Smooth muscle cell (in vitro differentiated cells): ENCODE results near the gene ADD1. TPM values are rescaled to one million over a fixed set of nuclear protein-coding genes. Genes with fewer than 3 reads are reported as not detected.

Experiments
- DNase-seq: peaks from one replicate; lab custom pipeline; 2025; ENCODE audit not compliant: unreplicated experiment; lab: John Stamatoyannopoulos, UW
- H2AFZ ChIP-seq: fragments of 200-600 bp; sonication (generic); 2 replicates; pipeline ENCODE4 v1.6.0; 2016; ENCODE audit warnings: antibody characterized with exemption, low read depth, mild to moderate bottlenecking
- H3F3A ChIP-seq: fragments of 200-600 bp; sonication (generic); 2 replicates; pipeline ENCODE4 v1.6.0; 2017; ENCODE audit warnings: antibody characterized with exemption, low read depth
- H3K27ac ChIP-seq: fragments of 200-600 bp; sonication (generic); 2 replicates; pipeline ENCODE4 v1.5.1; 2016; ENCODE audit warnings: low read depth, mild to moderate bottlenecking
- H3K27me3 ChIP-seq: fragments of 200-600 bp; sonication (generic); 2 replicates; pipeline ENCODE4 v1.6.1; 2016; ENCODE audit warnings: low read depth, mild to moderate bottlenecking
- H3K36me3 ChIP-seq: fragments of 200-600 bp; sonication (generic); 2 replicates; pipeline ENCODE4 v1.5.1; 2016; ENCODE audit warnings: low read depth
- H3K4me1 ChIP-seq: fragments of 200-600 bp; sonication (generic); 2 replicates; pipeline ENCODE4 v1.5.1; 2016; ENCODE audit warnings: low read depth
- H3K4me2 ChIP-seq: fragments of 200-600 bp; sonication (generic); 2 replicates; pipeline ENCODE4 v1.6.0; 2016; ENCODE audit warnings: mild to moderate bottlenecking
- H3K4me3 ChIP-seq: fragments of 200-600 bp; sonication (generic); 2 replicates; pipeline ENCODE4 v1.5.1; 2016; ENCODE audit warnings: mild to moderate bottlenecking
- H3K79me2 ChIP-seq: fragments of 200-600 bp; sonication (generic); 2 replicates; pipeline ENCODE4 v1.6.0; 2016; ENCODE audit warnings: low read depth, mild to moderate bottlenecking
- H3K9ac ChIP-seq: fragments of 200-600 bp; sonication (generic); 2 replicates; pipeline ENCODE4 v1.6.0; 2016; ENCODE audit warnings: low read depth
- H3K9me3 ChIP-seq: fragments of 200-600 bp; sonication (generic); replicated peaks from 2 replicates; pipeline ENCODE4 v1.5.1; 2016; ENCODE audit warnings: low read depth
- H4K20me1 ChIP-seq: fragments of 200-600 bp; sonication (generic); 2 replicates; pipeline ENCODE4 v1.6.0; 2016; ENCODE audit warnings: low read depth
- CTCF ChIP-seq: fragments of 200-600 bp; sonication (generic); IDR thresholded peaks from 2 replicates; pipeline ENCODE4 v1.5.1; 2017; ENCODE audit warnings: borderline replicate concordance, mild to moderate bottlenecking, antibody characterized with exemption; ENCODE audit not compliant: insufficient read depth, poor library complexity, severe bottlenecking
- WGBS: methylation state at CpG from one replicate; pipeline ENCODE4 v1.1.7; 2016; ENCODE audit warnings: low lambda C conversion rate; 5-methylcytosine and 5-hydroxymethylcytosine counted together
- polyA plus RNA-seq: library from polyadenylated mRNA; unstranded; fragments of >200 nt; fragmentation: Nextera tagmentation; extraction: Ambion mirVana; gene quantifications from 2 replicates; pipeline ENCODE4 v1.2.1, GENCODE V29; 2016
- total RNA-seq: library from RNA; depleted of rRNA; stranded (reverse); fragments of >200 nt; gene quantifications from 2 replicates; pipeline ENCODE4 v1.2.3, GENCODE V29; 2014

ADD1 gene
- total and polyA plus RNA-seq, 2 experiments from 2014 or later: 109 to 175 TPM

- H3K27me3 ChIP-seq: no peaks in the 10 kb centered on the region
- H3K4me1 ChIP-seq: peaks cover 20% of the 10 kb centered on the region
- peak overlapping the region; percentile 90 for H3K4me3 ChIP-seq
- H3F3A ChIP-seq: peaks cover 10% of the 10 kb centered on the region
- no peaks in the 10 kb centered on the region for H3K36me3 ChIP-seq
- 7% methylated on average over 34 of the region's 38 CpGs for WGBS
- no peak for DNase-seq
- peaks cover 25% of the 10 kb centered on the region for H4K20me1 ChIP-seq
- H3K9ac ChIP-seq: peak overlapping the region; percentile 87
- H3K27ac ChIP-seq: peak overlapping the region; percentile 92
- no peaks in the 10 kb centered on the region for H3K9me3 ChIP-seq
- H3K79me2 ChIP-seq: peaks cover 49% of the 10 kb centered on the region
- peak; percentile 1 for TF ChIP-seq CTCF
- peak overlapping the region; percentile 88 for H3K4me2 ChIP-seq
- H2AFZ ChIP-seq: peak overlapping the region; percentile 68
Measured at GRCh38 chr4:2963966-2964471, 120.4 kb downstream of the ADD1 start.

- no peaks in the 10 kb centered on the region for H3K27me3 ChIP-seq
- H3F3A ChIP-seq: peaks cover 10% of the 10 kb centered on the region
- peaks cover 19% of the 10 kb centered on the region for H4K20me1 ChIP-seq
- peak overlapping the region; percentile 88 for H3K4me2 ChIP-seq
- H3K4me1 ChIP-seq: peaks cover 20% of the 10 kb centered on the region
- H3K4me3 ChIP-seq: peak overlapping the region; percentile 90
- no peak overlapping the region for H3K9ac ChIP-seq
- H3K9me3 ChIP-seq: no peaks in the 10 kb centered on the region
- TF ChIP-seq CTCF: no peak
- H3K27ac ChIP-seq: no peak overlapping the region
- H3K36me3 ChIP-seq: no peaks in the 10 kb centered on the region
- no peak for DNase-seq
- 70% methylated on average over 5 of the region's 5 CpGs for WGBS
- H2AFZ ChIP-seq: no peak overlapping the region
- H3K79me2 ChIP-seq: peaks cover 43% of the 10 kb centered on the region
Measured at GRCh38 chr4:2964706-2965258, 121.1 kb downstream of the ADD1 start.

DNA sequence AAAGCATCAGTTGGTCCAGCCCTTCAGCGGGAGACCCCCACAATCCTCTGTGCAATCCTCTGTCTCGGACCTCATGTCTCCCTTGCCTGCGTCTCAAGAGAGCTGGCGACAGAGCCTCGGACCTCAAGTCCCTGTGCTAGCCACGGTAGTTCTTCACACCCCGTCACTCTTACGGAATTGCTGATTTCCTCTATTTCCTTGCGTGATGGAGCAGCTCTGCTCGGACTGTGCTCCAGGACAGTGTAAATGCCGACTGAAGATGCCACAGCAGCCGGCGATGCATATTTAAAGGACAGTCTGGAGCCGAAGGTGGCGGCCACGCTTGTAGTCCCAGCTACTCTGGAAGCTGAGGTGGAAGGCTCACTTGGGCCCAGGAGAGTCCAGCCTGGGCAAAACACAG lies 121.6 kb downstream of the ADD1 start:
- no peak for TF ChIP-seq CTCF
- peaks cover 10% of the 10 kb centered on the region for H3F3A ChIP-seq
- no peaks in the 10 kb centered on the region for H3K9me3 ChIP-seq
- peaks cover 15% of the 10 kb centered on the region for H4K20me1 ChIP-seq
- no peaks in the 10 kb centered on the region for H3K27me3 ChIP-seq
- H3K27ac ChIP-seq: no peak overlapping the region
- no peak for DNase-seq
- 91% methylated on average over 16 of the region's 16 CpGs for WGBS
- H3K4me3 ChIP-seq: no peak overlapping the region
- peaks cover 20% of the 10 kb centered on the region for H3K4me1 ChIP-seq
- peak overlapping the region; percentile 88 for H3K4me2 ChIP-seq
- H3K9ac ChIP-seq: no peak overlapping the region
- H2AFZ ChIP-seq: no peak overlapping the region
- no peaks in the 10 kb centered on the region for H3K36me3 ChIP-seq
- peaks cover 39% of the 10 kb centered on the region for H3K79me2 ChIP-seq

GRCh38 chr4:2968381-2968780 lies 124.7 kb downstream of the ADD1 start:
- Histone ChIP-seq H4K20me1 (no peaks in the 10 kb centered on the region), H3F3A (no peaks in the 10 kb centered on the region), H3K9me3 (no peaks in the 10 kb centered on the region), H3K27ac (no peak overlapping the region), H3K4me1 (peaks cover 5% of the 10 kb centered on the region), H3K79me2 (peaks cover 16% of the 10 kb centered on the region), H3K36me3 (no peaks in the 10 kb centered on the region), H2AFZ (no peak overlapping the region), H3K4me2 (no peak overlapping the region), H3K9ac (no peak overlapping the region), H3K4me3 (no peak overlapping the region), H3K27me3 (no peaks in the 10 kb centered on the region)
- TF ChIP-seq CTCF: no peak
- no peak for DNase-seq
- 85% methylated on average over 3 of the region's 3 CpGs for WGBS
